DMS114 treated with DMSO at 0.1 percent for 48 hours (cell line): ENCODE data around the gene NDUFB3.
"Not testable (repeated sequence)": the region's sequence is repeated elsewhere in the genome, so short reads cannot be mapped to it uniquely, and the experiment has no call there.

Experiments
- DNase-seq: peaks from one replicate; lab custom pipeline; 2025; ENCODE audit not compliant: unreplicated experiment; lab: John Stamatoyannopoulos, UW

The NDUFB3 gene

DNA sequence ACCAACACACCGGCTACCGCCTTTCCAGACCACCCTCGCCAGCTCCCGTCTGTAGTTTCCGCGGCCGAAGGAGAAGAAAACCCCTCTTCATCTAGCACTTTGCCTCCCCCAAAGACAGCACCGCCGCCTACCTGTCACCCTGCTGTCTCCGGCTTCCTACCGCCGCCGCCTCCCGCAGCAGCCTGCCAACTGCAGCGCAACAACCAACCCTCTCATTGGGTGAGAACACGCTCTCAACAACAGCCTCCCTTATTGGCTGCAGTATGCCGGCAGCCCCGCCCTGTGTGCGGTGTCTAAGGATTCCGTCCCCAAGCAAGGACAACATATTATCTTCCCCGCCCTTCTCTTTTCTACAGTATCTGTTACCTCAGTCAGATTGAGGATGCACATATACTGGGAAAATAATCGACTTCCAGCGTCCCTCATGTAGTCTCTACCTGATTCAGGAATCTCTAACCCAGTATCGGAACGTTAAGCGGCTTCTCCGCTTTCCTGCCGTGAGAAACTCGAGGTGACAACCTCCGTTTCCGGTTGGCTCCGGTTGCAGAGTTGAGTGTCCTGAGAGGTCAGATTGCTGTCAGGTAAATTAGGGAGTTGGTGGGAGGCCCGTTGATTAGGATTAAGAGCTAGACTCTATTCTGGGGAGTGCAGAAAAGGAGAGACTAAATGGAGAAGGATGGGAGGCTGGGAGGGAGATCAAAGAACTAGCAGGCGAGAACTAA lies at the start of gene NDUFB3, which contains the start of gene HYCC2:
Gene NDUFB3 (plus strand): TSS at position 523 of the 722 bp plus-strand sequence. CDS start 6,882 bp downstream, outside the sequence.
Gene HYCC2 (minus strand): TSS at position 193 of the 722 bp plus-strand sequence. CDS start 47,662 bp downstream, outside the sequence.
- DNase-seq, result peak; percentile 89

DNA sequence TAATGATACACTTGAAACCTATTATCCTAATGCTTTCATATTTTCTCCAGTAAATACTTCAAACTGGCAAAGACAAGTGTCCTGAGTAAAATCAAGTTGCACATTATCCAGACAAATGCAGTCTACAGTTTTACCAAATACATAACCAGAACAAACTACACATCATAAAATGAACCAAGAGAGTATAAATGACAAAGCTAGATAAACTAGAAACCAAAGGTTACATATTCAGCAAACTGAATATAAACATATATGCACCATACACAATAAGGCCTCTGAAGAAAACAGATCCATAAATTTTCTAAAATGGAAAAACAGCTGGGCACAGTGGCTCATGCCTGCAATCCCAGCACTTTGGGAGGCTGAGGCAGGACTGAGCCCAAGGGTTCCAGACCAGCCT lies 47.3 kb upstream of the NDUFB3 start:
- DNase-seq, result no peak

DNA sequence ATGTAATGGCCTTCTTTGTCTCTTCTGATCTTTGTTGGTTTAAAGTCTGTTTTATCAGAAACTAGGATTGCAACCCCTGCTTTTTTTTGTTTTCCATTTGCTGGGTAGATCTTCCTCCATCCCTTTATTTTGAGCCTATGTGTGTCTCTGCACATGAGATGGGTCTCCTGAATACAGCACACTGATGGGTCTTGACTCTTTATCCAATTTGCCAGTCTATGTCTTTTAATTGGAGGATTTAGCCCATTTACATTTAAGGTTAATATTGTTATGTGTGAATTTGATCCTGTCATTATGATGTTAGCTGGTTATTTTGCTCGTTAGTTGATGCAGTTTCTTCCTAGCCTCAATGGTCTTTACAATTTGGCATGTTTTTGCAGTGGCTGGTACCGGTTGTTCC lies 37.4 kb upstream of the NDUFB3 start:
- DNase-seq, result not testable (repeated sequence)

DNA sequence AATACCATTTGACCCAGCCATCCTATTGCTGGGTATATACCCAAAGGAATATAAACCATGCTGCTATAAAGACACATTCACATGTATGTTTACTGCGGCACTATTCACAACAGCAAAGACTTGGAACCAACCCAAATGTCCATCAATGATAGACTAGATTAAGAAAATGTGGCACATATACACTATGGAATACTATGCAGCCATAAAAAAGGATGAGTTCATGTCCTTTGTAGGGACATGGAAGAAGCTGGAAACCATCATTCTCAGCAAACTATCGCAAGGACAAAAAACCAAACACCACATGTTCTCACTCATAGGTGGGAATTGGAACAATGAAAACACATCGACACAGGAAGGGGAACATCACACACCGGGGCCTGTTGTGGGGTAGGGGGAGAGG lies 33.4 kb upstream of the NDUFB3 start:
- DNase-seq, result not testable (repeated sequence)

DNA sequence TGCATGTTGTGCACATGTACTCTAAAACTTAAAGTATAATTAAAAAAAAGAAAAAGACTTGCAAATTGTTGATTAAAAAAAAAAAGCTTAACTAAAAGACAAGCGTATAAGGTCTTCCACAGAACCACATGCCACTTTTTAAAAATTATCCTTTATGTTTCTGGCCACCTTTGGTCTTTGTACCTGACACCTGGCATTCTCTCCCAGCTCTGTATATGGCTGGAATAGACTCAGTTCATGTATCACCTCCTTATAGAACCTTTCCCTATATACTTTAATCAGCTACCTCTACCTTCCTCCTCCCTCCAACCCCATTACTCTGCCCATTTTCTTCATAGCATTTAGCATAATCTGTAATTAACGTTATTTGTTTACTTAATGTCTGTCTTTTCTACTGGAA lies 32.9 kb upstream of the NDUFB3 start:
- no peak for DNase-seq

DNA sequence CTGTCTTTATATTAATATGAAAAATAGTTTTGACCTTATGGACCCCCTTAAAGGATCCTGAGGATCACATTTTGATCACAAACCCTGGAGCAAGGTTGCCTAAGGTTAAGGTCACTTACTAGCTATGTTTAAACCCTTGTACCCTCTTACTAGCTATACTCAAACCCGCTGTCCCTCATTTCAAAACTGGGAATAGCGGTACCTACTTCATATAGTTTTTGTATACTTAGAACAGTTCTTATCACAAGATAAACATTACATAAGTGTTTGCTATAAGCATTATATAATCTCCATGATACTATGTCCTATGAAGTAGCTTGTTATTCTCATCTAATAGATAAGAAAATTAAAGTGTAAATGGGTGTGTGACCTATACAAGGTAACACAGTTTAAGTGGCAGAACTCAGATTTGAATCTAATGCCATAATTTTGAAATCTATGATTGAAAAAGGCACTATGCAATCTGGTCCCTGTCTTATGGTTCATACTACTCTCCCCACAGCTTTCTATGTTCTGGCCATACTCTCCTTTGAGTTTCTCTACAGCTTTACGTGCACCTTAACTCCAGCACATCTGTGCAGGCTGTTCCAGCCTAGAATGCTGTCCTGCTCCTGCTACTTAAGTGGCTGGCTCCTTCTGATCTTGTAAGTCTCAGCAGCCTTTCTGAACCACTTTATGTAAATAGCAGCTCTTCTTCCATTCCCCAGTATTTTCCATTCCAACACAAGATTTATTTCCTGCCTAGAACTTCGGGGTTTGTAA lies 30.8 kb upstream of the NDUFB3 start:
- no peak for DNase-seq

DNA sequence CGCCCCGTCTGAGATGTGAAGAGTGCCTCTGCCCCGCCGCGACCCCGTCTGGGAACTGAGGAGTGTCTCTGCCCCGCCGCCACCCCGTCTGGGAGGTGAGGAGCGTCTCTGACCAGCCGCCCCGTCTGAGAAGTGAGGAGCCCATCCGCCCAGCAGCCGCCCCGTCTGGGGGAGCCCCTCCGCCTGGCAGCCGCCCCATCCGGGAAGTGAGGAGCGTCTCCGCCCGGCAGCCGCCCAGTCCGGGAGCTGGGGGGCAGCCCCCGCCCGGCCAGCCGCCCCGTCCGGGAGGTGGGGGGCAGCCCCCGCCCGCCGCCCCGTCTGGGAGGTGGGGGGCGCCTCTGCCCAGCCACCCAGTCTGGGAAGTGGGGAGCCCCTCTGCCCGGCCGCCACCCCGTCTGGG lies 29.4 kb upstream of the NDUFB3 start:
- DNase-seq, result not testable (repeated sequence)

DNA sequence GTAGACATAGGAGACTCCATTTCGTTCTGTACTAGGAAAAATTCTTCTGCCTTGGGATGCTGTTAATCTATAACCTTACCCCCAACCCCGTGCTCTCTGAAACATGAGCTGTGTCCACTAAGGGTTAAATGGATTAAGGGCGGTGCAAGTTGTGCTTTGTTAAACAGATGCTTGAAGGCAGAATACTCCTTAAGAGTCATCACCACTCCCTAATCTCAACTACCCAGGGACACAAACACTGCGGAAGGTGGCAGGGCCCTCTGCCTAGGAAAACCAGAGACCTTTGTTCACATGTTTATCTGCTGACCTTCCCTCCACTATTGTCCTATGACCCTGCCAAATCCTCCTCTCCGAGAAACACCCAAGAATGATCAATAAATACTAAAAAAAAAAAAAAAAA lies 28.8 kb upstream of the NDUFB3 start:
- not testable (repeated sequence) for DNase-seq

DNA sequence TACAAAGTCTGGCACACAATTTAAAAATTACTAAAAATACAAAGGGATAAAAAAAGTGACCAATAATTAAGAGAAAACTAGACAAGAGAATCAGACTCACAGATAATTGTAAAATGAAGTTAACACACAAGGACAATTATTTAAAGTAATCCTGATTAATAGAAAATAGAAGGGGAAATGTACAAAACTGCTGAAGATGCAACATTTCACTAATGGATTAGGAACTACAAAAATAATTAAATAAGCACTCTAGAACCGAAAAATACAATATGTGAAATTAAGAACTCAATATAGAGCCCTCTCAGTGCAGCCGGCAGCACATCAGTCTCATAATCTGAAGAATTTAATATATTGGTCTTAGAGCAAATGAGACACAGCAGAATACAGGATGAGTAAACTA lies 24.9 kb upstream of the NDUFB3 start:
- no peak for DNase-seq

DNA sequence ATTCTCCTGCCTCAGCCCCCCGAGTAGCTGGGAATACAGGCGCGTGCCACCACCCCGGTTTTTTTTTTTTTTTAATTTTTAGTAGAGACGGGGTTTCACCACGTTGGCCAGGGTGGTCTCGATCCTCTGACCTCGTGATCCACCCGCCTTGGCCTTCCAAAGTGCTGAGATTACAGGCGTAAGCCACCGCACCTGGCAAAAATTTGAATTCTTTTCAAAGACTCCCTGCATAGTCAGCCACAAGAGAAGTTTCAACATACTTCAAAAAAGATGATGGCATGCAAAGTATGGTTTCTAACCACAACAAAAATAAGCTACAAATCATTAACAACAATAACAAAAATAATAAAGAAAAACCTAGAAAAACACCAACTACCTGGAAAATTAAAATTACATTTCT lies 22.3 kb upstream of the NDUFB3 start:
- no peak for DNase-seq

DNA sequence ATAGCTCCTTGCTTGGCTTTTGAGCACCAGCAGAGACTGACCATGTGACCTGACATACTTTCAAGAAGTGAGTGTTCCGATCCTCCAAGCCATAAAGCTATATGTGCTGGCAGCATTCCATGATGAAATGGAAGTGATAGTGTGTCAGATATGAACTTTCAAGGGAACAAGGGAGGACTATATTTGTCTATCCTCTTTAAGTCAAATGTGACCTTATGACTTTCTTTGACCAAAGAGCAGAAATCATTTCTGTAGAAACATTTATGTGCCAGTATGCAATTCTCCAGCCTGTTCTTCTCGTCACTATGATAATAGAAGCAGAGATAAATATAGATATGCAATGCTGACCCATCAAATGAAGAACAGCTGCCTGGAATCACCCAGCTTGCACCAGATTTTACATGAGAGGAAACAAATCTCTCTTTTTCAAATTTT lies 14.7 kb upstream of the NDUFB3 start:
- DNase-seq, result no peak

DNA sequence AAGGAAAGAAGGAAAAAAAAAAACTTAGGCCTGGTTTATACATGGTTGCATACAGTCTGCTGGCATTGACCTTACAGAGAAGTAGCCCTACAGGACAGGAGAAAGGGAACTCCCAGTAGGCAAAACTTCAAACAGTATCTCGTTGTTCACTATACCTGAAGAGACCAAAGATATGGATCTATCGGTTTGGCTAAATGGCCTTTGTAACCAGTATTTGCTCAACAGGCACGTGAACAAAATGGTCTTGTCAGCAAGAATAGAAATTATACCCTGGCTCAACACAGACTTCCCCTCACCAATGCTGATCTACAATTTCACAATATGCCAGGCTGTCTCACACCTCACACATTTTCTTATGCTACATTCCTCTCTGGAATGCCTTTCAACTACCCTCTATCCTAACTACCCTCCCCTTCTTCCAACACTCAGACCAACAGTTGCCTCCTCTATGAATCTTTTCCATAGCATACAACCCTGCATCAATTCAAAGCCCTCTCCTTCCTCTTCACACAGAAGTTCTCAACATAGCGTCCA lies 14.0 kb upstream of the NDUFB3 start:
- DNase-seq, result no peak

DNA sequence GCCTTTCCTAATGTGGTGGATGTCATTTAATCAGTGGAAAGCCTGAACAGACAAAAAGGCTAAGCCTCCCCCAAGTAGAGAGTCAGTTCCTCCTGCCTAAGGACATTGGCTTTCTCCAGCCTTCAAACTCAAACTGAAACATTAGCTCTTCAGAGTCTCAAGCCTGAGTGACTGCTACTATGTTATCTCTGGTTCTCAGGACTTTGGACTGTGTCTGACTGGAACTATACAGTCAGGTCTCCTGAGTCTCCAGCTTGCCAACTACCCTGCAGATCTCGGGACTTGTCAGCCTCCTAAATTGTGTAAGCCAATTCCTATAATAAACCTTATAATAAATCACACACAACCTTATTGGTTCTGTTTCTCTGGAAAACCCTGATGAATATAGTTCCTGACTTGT lies 12.9 kb upstream of the NDUFB3 start:
- DNase-seq, result no peak

DNA sequence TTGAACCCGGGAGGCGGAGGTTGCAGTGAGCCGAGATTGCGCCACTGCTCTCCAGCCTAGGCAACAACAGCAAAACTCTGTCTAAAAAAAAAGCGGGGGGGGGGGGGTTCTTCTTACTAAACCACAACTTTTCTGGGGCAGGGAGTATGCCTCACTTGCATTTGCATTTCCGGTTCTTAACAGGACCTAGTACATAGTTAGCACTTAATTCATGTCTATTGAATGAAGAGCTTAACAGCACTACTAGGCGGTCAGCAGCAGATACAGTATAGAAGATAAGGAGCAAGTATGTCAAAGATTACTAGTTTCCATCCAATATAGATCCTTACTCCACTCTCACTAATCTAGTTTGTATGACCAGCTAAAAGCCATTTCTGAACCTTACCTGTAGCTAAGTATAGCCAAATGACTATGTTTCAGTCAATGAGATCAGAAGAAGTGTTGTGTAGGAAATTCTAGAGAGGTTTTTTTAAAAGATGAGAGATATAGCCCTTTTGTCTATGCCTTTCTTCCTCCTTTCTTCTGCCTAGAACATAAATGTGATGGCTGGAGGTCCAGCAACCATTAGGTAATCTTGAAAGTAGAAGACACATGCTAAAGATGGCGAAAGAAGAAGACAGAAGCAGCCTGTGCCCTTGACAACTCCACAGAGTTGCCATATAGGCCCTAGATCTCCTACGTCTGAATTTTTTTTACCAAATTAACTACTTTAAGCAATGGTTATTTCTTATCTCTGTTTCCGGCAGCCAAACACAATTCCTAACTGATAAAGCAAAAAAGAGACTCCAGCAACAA lies 11.6 kb upstream of the NDUFB3 start:
- no peak for DNase-seq

DNA sequence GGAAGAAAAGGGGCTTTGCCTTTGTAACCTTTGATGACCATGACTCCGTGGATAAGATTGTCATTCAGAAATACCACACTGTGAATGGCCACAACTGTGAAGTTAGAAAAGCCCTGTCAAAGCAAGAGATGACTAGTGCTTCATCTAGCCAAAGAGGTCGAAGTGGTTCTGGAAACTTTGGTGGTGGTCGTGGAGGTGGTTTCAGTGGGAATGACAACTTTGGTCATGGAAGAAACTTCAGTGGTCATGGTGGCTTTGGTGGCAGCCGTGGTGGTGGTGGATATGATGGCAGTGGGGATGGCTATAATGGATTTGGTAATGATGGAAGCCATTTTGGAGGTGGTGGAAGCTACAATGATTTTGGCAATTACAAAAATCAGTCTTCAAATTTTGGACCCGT lies 8.3 kb upstream of the NDUFB3 start:
- DNase-seq, result not testable (repeated sequence)

DNA sequence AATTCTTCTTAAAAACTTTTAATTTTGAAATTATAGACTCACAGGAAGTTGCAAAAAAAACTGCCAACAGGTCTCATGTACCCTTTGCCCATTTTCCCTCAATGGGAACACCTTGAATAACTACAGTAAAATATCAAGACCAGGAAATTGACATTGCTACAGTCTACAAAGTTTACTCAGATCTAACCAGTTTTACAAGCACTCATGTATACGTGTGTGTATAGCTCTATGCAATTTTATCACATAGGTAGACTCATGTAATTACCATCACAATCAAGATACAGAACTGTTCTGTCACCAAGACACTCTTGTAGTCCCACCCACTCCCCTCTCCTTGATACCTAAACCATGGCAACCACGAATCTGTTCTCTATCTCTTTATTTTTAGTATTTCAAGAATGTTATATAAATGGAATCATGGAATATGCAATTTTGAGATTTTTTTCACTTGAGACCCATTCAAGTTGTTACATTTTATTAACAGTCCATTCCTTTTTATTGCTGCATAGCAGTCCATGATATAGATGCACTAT lies 6.9 kb upstream of the NDUFB3 start:
- DNase-seq, result no peak

DNA sequence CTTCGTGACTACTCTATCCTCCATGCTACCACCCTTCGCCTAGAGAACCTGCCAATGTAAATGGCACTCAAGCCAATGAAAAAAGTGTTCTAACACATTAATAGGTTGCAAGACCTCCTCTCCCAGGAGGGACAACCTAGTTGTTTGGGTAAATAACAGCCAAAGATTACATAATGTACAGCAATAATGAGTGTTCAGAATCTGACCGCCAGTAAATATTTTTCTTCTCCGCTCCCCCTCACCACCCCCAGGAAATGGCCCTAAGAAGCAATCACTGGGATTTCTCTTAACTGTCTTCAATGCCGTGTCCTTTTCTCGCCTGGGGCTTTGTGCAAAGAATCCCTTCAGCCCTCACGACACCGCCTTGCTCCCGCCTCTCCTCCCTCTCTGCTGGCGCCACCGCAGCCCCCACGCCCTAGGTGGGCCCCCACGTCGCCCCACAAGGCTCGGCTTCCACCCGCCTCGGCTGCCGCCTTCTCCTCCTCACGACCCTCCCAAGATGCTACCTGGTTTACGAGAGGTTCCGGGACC lies 788 bp upstream of the NDUFB3 start:
- DNase-seq, result no peak

DNA sequence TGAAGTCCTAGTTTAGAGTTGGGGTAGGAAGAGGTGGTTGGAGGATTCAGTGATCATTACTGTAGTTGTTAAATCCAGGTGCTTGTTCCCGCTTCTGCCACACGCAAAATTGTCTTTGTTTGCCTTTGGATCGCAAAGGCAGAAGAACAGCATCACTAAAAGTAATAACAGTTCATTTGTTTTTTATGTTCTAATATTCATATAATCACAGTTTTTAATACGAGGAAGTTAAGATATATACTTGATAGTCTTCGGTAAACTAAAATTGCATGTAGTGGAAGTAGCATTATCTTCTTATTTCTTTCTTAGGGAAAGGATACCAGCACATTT lies 365 bp downstream of the NDUFB3 start:
- no peak for DNase-seq

DNA sequence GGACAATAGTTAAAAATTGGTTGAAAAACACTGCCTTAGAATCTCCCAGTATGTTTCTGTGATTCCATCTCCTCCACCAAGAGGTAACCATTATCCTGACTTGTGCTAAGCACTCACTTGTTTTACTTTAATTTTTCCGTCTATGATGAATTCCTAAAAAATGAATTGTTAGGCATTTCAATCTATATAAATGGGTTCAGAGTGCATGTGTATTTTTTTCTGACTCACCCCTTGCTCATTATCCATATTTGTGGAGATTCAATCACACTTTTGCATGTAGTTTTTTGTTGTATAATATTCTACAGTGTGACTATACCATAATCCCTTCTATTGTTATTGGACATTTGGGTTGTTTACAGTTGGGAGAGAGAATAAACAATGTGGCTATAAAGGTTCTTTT lies 1.3 kb downstream of the NDUFB3 start:
- DNase-seq, result no peak

DNA sequence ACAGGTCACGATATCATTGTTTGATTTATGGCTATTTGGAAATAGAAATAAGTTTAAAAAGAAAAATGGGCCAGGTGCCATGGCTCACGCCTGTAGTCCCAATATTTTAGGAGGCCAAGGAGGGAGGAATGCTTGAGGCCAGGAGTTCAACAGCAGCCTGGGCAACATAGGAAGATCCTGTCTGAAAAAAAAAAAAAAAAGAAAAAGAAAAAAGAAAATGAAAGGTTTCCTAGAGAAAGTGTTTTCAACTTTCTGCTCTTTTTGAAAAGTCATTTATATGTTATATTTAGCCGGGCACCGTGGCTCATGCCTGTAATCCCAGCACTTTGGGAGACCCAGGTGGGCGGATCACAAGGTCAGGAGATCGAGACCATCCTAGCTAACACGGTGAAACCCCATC lies 3.2 kb downstream of the NDUFB3 start:
- DNase-seq, result no peak

DNA sequence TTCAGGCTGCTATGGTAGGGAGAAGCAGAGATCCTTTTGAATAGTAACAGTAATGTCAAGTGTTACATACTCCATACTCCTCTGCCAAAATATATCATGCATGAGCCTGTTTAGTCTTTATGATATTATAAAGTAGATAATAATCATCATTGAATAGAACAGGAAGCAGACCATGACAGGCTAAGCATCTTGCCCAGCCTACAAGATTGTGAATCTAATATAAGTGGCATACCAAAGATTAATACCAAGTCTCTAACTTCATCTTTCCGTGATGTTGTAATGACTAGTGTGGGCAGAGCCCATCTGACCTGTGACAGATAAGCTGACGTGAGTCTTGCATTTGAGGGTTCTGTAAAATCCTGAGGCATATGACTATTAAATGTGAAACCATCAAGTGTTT lies 13.1 kb downstream of the NDUFB3 start:
- DNase-seq, result no peak
